Left ventricle myocardium inferior (tissue), 1 donor: ENCODE results near the gene SCEL. TPM values are rescaled to one million over a fixed set of nuclear protein-coding genes. Genes with fewer than 3 reads are reported as not detected.

Experiments
- DNase-seq: peaks from one replicate; pipeline ENCODE4 v3.0.0-alpha.2; 2020
- H3K27ac ChIP-seq: fragments of 200-600 bp; replicated peaks from 2 replicates; pipeline ENCODE4 v1.8.0; 2021
- H3K27me3 ChIP-seq: fragments of 200-600 bp; 2 replicates; pipeline ENCODE4 v1.8.0; 2021; ENCODE audit warnings: low read depth
- H3K36me3 ChIP-seq: fragments of 200-600 bp; 2 replicates; pipeline ENCODE4 v1.8.0; 2021
- H3K4me1 ChIP-seq: fragments of 200-600 bp; 2 replicates; pipeline ENCODE4 v1.8.0; 2021
- H3K4me3 ChIP-seq: fragments of 200-600 bp; 2 replicates; pipeline ENCODE4 v1.8.0; 2021; ENCODE audit warnings: mild to moderate bottlenecking, moderate library complexity
- H3K9me3 ChIP-seq: fragments of 200-600 bp; replicated peaks from 2 replicates; pipeline ENCODE4 v1.8.0; 2021
- intact Hi-C: fragments of 100-400 bp; cut with micrococcal nuclease; formaldehyde crosslinking; loops from one replicate; pipeline ENCODE4 v1.11.0; 2022
- total RNA-seq: library from RNA; stranded (reverse); fragmentation: NEBNext Ultra II Directional; extraction: Animal tissue kit (Norgen Biotek cat#: 25700); gene quantifications from one replicate; pipeline ENCODE4 v1.2.1, GENCODE V29; 2021
- TF ChIP-seq, protein P1 (sequence below): fragments of 200-600 bp; IDR thresholded peaks from 2 replicates; pipeline ENCODE4 v1.8.0; 2021; ENCODE audit warnings: antibody characterized with exemption, mild to moderate bottlenecking, borderline replicate concordance
- donor health status: DM: no; HTN: yes; CAD: no; lungs with severe emphysema.

SCEL gene
- total RNA-seq, 1 donor from 2014 or later, result not detected

DNA sequence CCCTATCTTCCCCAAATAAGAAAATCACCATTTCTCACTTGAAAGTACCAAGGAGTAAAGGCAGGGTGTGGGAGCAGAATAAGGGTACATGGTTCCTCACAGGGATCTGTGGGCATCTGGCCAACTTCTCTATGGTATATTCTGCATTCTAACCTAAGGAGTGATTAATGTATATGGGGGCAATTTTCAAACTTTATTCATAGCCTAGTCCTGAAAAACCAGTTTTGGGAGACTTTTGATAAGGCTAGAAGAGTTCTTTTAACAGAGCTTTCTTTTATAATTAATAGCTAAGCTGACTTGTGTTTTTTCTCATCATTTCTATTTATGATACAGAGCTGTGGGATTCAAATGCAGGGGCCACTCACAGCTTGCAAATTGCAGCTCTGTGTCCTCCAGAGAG, 852 bp downstream of the SCEL start:
- no peaks in the 10 kb centered on the region for H3K4me1 ChIP-seq
- DNase-seq, result no peak

DNA sequence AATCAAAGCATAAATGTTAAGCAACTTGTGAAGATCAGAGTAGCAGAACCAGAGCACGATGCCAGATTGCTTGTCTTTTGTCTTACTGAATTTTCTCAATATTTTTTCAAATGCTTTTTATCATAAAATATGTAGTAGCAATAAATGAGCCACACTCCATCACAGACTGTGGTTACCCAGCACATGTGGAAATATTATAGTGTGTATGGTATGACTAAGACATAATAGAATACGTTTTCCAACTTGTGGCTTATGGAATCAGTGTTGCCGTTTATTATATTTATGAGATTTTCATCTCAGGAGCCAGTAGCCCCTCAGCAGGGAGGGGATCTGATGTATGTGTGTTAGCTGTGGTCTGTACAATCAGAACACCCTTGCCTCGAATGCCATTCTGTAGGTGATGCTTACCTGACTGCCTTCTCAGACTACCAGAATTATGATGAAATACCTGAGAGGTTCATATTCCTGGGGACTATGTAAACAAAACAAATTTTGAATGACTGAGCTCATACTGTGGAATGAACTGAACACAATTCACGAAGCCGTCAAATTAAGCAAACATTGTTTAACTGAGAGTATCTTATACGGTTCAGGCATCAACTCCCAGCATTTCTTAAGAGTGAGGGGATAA, 1.9 kb downstream of the SCEL start:
- Histone ChIP-seq H3K27me3 (peaks cover 24% of the 10 kb centered on the region), H3K4me3 (no peak overlapping the region), H3K27ac (no peak overlapping the region), H3K4me1 (no peaks in the 10 kb centered on the region), H3K36me3 (no peaks in the 10 kb centered on the region), H3K9me3 (no peaks in the 10 kb centered on the region)
- TF ChIP-seq, protein P1, sequence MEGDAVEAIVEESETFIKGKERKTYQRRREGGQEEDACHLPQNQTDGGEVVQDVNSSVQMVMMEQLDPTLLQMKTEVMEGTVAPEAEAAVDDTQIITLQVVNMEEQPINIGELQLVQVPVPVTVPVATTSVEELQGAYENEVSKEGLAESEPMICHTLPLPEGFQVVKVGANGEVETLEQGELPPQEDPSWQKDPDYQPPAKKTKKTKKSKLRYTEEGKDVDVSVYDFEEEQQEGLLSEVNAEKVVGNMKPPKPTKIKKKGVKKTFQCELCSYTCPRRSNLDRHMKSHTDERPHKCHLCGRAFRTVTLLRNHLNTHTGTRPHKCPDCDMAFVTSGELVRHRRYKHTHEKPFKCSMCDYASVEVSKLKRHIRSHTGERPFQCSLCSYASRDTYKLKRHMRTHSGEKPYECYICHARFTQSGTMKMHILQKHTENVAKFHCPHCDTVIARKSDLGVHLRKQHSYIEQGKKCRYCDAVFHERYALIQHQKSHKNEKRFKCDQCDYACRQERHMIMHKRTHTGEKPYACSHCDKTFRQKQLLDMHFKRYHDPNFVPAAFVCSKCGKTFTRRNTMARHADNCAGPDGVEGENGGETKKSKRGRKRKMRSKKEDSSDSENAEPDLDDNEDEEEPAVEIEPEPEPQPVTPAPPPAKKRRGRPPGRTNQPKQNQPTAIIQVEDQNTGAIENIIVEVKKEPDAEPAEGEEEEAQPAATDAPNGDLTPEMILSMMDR, result no peak
- intact Hi-C loops, result no loop called here
- no peak for DNase-seq

More for the DNA sequence above, 852 bp downstream of the SCEL start:
- TF ChIP-seq, protein P1, result no peak
- intact Hi-C loops, result no loop called here
- Histone ChIP-seq H3K9me3 (no peaks in the 10 kb centered on the region), H3K27ac (no peak overlapping the region), H3K36me3 (no peaks in the 10 kb centered on the region), H3K27me3 (peaks cover 24% of the 10 kb centered on the region), H3K4me3 (no peak overlapping the region)

DNA sequence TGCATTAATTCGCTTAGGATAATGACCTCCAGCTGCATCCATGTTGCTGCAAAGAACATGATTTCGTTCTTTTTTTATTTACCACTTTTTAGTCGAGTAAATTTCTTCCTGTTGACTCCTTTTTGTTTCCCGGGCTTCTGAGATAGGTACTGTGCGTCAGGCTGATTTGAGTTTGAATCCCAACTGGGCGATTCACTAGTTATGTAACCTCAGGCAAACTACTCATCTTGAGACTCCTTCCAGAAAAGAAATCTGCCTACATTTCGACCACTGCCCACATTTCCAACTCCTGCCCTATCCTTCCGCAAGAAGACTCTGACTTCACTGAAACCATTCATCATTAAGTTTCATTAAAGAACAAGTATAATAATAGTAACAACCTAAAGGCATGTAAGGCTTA, 8.2 kb downstream of the SCEL start:
- TF ChIP-seq, protein P1, result no peak
- Histone ChIP-seq H3K27ac (no peak overlapping the region), H3K4me1 (peaks cover 15% of the 10 kb centered on the region), H3K27me3 (no peaks in the 10 kb centered on the region), H3K4me3 (no peak overlapping the region), H3K36me3 (no peaks in the 10 kb centered on the region), H3K9me3 (no peaks in the 10 kb centered on the region)
- no peak for DNase-seq
- intact Hi-C loops, result no loop called here

DNA sequence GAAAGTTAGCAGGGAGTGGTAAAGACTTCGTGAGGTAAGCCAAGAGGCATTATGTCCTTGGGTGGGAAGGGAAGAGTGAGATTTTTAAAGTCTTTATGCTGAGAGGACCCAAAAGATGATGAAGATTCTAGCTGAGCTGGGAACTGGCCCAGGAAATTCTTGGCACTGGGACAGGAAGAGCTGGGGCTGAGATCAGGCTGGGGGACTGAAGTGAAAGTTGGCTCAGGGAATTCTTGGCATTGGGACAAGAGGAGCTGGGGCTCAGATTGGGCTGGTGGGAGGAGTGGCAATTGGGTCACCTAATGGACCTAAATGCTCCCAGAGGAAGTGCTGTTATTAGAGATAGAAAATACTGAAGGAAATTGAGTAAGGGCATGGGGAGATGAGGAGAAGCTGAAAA, 8.8 kb downstream of the SCEL start:
- intact Hi-C loops, result no loop called here
- H3K36me3 ChIP-seq, result no peaks in the 10 kb centered on the region
- H3K4me3 ChIP-seq, result no peak overlapping the region
- TF ChIP-seq, protein P1, result no peak
- H3K27ac ChIP-seq, result no peak overlapping the region
- no peaks in the 10 kb centered on the region for H3K27me3 ChIP-seq
- H3K4me1 ChIP-seq, result peaks cover 15% of the 10 kb centered on the region
- DNase-seq, result peak; percentile 72
- H3K9me3 ChIP-seq, result no peaks in the 10 kb centered on the region

DNA sequence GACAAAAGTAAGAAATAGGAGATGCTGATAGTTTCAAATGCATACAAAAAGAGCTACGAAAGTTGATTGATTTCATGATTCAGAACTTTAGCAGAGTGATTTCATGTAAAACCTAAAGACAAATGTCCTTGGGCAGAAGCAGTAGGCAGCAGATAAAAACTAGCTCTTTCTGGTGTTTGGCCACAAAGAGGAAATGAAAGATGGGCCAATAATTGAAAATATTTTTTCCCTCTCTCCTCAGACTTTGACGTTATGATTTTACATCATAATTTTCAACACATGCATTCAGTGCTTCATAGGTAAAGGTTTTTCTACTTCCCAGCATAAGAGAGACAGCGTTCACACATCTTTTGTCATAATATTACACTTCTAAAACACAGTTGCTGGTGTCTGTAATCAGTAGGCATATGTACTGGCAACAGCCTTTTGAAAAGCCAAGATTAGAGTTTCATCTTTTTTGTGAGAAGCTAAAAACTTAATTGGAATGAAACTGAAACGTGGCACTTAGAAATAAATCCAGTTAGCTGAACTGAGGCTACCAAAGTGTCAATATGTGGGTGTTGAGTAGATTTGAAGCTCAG, 9.3 kb downstream of the SCEL start:
- TF ChIP-seq, protein P1, result no peak
- H3K36me3 ChIP-seq, result no peaks in the 10 kb centered on the region
- intact Hi-C loops, result no loop called here

More for the DNA sequence above, 9.3 kb downstream of the SCEL start:
- Histone ChIP-seq H3K27me3 (no peaks in the 10 kb centered on the region), H3K4me3 (no peak overlapping the region), H3K27ac (no peak overlapping the region), H3K9me3 (no peaks in the 10 kb centered on the region), H3K4me1 (peaks cover 15% of the 10 kb centered on the region)
- DNase-seq, result no peak
